Dermis microvascular lymphatic vessel endothelial cell (primary cell): Measurements from ENCODE around the gene OTUD6A. TPM values are rescaled to one million over a fixed set of nuclear protein-coding genes. Genes with fewer than 3 reads are reported as not detected.

Experiments
- total RNA-seq: library from RNA; depleted of rRNA; stranded (reverse); fragments of >200 nt; gene quantifications from 2 replicates; pipeline ENCODE4 v1.2.1, GENCODE V29; 2014

Gene OTUD6A
- total RNA-seq, 1 donor from 2014 or later = not detected

Other genes starting within 250 kb of the OTUD6A start
- gene AWAT2, start 12.5 kb upstream of the OTUD6A start, total RNA-seq = 0.38 and 0.51 TPM in 2 replicates
- 51.5 and 71.1 TPM in 2 replicates for gene IGBP1, start 71.0 kb downstream of the OTUD6A start, total RNA-seq
- not detected in 2 replicates for gene DGAT2L6, start 115.0 kb downstream of the OTUD6A start, total RNA-seq
- gene AWAT1, start 172.2 kb downstream of the OTUD6A start, total RNA-seq = not detected in 2 replicates
- gene P2RY4, start 197.7 kb downstream of the OTUD6A start, total RNA-seq = not detected in 2 replicates
- gene ARR3, start 205.9 kb downstream of the OTUD6A start, total RNA-seq = not detected in 2 replicates
- gene RAB41, start 219.7 kb downstream of the OTUD6A start, total RNA-seq = not detected in 2 replicates
- gene PDZD11, start 227.5 kb downstream of the OTUD6A start, total RNA-seq = 28.5 and 35.9 TPM in 2 replicates
- gene KIF4A, start 227.6 kb downstream of the OTUD6A start, total RNA-seq = 4.3 and 9.5 TPM in 2 replicates